HL-60/S4 (cell line): ENCODE measurements around the gene HK1.

ENCODE experiments used
- in situ Hi-C: fragments of 300-500 bp; cut with MboI; formaldehyde crosslinking; loops from 2 replicates; pipeline ENCODE4 v1.14.3; 2022; ENCODE audit warnings: low sequenced_read_pairs

The HK1 gene

GRCh38 chr10:69414036-69415018 lies 136.0 kb downstream of the HK1 start:
- in situ Hi-C loops = loop anchor here (10.0 kb wide), 1 partner anchor 420 kb away; no protein-coding TSS in a partner anchor

GRCh38 chr10:69415049-69415448 lies 136.8 kb downstream of the HK1 start:
- in situ Hi-C loops = loop anchor here (10.0 kb wide), 1 partner anchor 420 kb away; no protein-coding TSS in a partner anchor

GRCh38 chr10:69415951-69416350 lies 137.7 kb downstream of the HK1 start:
- in situ Hi-C loops = loop anchor here (10.0 kb wide), 1 partner anchor 421 kb away; no protein-coding TSS in a partner anchor

GRCh38 chr10:69416695-69417094 lies 138.4 kb downstream of the HK1 start, which contains the start of gene TACR2:
Gene TACR2 (minus strand): TSS chr10:69416918. CDS start chr10:69416323, 595 bp downstream.
- in situ Hi-C loops = loop anchor here (10.0 kb wide), 1 partner anchor 422 kb away; no protein-coding TSS in a partner anchor

- in situ Hi-C loops = loop anchor here (10.0 kb wide), 1 partner anchor 423 kb away; no protein-coding TSS in a partner anchor
Measured at GRCh38 chr10:69417542-69417941, 139.2 kb downstream of the HK1 start.

- in situ Hi-C loops = loop anchor here (10.0 kb wide), 1 partner anchor 423 kb away; no protein-coding TSS in a partner anchor
Measured at GRCh38 chr10:69418052-69418752, 139.9 kb downstream of the HK1 start.

- in situ Hi-C loops = loop anchor here (10.0 kb wide), 1 partner anchor 424 kb away; no protein-coding TSS in a partner anchor
Measured at GRCh38 chr10:69419096-69419743, 140.9 kb downstream of the HK1 start.

GRCh38 chr10:69419744-69420126 lies 141.4 kb downstream of the HK1 start:
- in situ Hi-C loops = loop anchor here (10.0 kb wide), 1 partner anchor 425 kb away; no protein-coding TSS in a partner anchor

- in situ Hi-C loops = no loop called here
Measured at GRCh38 chr10:69421611-69422308, 143.5 kb downstream of the HK1 start.

- in situ Hi-C loops = no loop called here
Measured at GRCh38 chr10:69422676-69423075, 144.4 kb downstream of the HK1 start.

GRCh38 chr10:69425041-69425440 lies 146.7 kb downstream of the HK1 start:
- in situ Hi-C loops = no loop called here

- in situ Hi-C loops = no loop called here
Measured at GRCh38 chr10:69425511-69426298, 147.4 kb downstream of the HK1 start.

- in situ Hi-C loops = no loop called here
Measured at GRCh38 chr10:69426376-69426727, 148.1 kb downstream of the HK1 start.

GRCh38 chr10:69428165-69428564 lies 149.9 kb downstream of the HK1 start:
- in situ Hi-C loops = no loop called here

- in situ Hi-C loops = loop anchor here (5.0 kb wide), 1 partner anchor 68 kb away; no protein-coding TSS in a partner anchor
Measured at GRCh38 chr10:69434169-69434568, 155.9 kb downstream of the HK1 start.

- in situ Hi-C loops = loop anchor here (5.0 kb wide), 1 partner anchor 67 kb away; no protein-coding TSS in a partner anchor
Measured at GRCh38 chr10:69434926-69435325, 156.6 kb downstream of the HK1 start.

GRCh38 chr10:69435966-69436520 lies 157.7 kb downstream of the HK1 start:
- in situ Hi-C loops = no loop called here

- in situ Hi-C loops = no loop called here
Measured at GRCh38 chr10:69437321-69438259, 159.3 kb downstream of the HK1 start.
